HG02798 (cell line): Measurements from ENCODE around the gene TP53.
A peak's percentile ranks its signal among the peaks of the same experiment; 100 is the strongest.

Source experiments
- ATAC-seq: cut with Tn5 transposase; IDR thresholded peaks from one replicate; pipeline ENCODE4 v1.9.1; 2021; ENCODE audit warnings: mild to moderate bottlenecking; ENCODE audit not compliant: unreplicated experiment, poor library complexity

The TP53 gene

GRCh38 chr17:7707858-7708750 is 20.8 kb upstream of the TP53 start:
- no peak for ATAC-seq

DNA sequence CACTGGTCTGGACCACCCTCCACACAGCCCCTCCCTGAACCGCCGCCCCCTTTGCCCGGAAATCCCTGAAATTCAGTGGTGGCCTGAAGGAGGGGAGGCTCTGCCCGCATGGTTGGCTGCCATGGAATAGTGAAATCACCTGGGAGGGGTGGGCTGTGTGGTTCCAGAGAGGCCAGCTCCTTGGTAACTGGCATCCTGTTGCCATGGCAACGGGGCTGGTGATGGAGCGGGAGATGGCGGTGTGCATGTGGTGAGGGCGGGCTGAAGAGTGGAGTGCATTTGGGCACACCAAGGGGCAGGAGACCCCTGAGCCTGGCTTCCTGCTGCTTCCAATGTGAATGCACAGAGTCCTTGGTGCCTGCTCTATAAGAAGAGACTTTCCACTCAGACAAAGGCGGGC is 20.2 kb upstream of the TP53 start:
- ATAC-seq: no peak

DNA sequence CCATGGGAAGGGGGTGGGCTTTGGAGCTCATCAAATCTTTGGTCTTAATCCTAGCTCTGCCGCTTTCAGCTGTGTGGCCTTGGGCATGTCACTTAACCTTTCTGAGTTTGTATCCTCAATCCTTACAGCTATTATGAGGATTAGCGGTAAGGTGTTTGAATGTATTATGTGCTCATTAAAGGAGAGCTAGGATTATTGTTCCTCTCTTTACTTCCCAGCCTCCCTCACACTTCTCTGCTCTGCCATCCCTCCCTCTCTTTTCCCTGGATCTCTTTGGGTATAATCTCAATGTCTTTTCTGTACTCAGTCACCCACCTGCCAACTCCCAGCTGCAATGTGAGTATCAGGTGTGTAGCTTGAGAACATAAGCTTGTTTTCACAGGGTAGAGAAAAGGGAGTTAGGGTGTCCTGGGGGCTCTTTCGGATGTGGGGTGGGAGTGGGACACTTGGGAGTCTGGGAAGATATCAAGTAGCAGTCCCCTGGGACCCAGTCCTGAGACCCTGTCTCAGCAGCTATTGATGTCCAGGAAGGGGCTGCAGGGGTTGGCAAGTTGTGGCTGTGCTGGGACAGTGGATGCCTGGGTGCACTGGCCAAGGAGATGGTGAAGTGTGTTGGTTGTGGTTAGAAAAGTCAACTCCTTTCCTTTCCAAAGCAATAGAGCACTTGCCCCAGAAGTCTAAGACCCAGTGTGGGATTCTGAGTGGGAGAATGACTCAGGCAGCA is 19.5 kb upstream of the TP53 start:
- ATAC-seq: no peak

GRCh38 chr17:7705269-7706255 is 18.3 kb upstream of the TP53 start:
- no peak for ATAC-seq

DNA sequence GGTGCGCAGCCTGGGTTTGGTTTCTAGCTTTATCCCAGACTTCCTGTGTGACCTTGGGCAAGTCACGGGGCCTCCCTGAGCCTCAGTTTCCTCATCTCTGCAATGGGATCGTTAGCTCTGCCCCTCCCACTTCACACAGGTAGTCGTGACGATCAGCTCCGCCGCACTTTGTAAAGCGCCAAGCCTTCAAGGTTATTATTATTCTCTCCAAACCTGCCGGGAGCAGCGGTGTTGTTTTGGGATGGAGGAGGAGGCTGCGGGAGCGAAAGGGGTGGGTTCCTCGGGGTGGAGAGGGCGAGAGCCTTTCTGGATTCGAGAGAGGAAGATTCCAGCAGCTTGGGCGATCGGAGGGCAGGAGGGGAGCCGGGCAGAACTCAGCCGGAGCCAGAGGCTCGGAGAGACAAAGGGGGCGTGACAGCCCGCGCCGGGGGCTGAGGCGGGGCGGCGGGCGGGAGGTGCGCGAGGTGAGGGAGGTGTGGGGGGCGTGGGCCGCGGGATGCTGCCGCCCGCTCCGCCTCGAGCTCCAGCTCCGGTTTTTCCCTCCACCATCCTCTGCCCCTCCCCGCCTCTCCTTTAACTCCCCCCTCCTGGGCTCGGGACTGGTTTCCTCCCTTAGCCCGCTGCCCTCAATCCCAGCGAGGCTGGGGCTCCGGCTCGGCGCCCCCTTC is 17.4 kb upstream of the TP53 start, which contains the start of gene EFNB3:
EFNB3 (plus strand) TSS at position 602 of the 668 bp plus-strand sequence. CDS start 397 bp downstream, outside the sequence.
- no peak for ATAC-seq

GRCh38 chr17:7703584-7704479 is 16.5 kb upstream of the TP53 start:
- no peak for ATAC-seq

- ATAC-seq: no peak
Observed at GRCh38 chr17:7702776-7703175, 15.5 kb upstream of the TP53 start.

DNA sequence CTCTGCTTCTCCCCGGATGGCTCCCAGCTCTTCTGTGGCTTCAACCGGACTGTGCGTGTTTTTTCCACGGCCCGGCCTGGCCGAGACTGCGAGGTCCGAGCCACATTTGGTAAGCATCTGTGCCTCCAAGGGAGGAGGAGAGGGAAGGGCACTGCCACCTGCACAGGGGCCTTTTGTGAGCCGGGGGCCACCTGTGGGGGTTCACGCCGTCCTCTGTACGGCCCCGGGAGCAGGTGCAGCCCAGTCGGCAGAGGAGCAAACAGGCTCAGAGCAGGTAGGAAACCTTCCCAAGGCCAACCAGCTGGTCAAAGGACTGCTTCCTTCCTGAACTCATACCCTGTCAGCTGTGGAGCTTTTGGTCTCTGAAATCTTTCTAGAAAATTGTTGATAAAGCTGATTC is 14.4 kb upstream of the TP53 start:
- no peak for ATAC-seq

DNA sequence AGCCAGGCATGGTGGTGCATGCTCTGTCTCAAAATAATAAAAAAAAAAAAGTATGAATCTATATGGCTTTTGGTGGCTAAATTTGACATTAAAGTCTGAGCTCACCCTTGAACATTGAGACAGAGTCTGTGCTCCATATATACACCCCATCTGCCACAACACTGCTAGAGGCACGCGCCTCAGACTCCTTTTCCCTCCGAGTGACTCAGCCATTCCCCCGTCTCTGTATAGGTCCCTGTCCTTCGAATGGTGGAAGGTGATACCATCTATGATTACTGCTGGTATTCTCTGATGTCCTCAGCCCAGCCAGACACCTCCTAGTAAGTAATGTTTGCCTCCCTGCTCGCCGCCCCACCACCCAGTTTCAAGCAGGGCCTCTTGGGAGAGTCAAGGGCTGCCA is 13.2 kb upstream of the TP53 start:
- no peak for ATAC-seq

GRCh38 chr17:7697828-7698588 is 10.7 kb upstream of the TP53 start:
- ATAC-seq: no peak

- no peak for ATAC-seq
Observed at GRCh38 chr17:7695586-7695985, 8.3 kb upstream of the TP53 start.

DNA sequence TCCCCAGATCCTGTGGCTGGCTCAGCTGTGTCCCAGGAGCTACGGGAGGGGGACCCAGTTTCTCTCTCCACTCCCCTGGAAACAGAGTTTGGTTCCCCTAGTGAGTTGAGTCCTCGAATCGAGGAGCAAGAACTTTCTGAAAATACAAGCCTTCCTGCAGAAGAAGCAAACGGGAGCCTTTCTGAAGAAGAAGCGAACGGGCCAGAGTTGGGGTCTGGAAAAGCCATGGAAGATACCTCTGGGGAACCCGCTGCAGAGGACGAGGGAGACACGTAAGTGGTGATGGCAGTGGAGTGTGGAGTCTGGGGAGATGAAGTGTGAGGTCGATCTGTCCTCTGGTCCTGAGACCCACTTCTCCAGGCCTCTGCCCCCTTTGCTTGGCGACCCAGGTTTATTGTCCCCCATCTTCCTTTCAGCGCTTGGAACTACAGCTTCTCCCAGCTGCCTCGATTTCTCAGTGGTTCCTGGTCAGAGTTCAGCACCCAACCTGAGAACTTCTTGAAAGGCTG is 1.6 kb upstream of the TP53 start:
- no peak for ATAC-seq

- ATAC-seq: peak; percentile 77
Observed at GRCh38 chr17:7687908-7688807, 868 bp upstream of the TP53 start, which contains the start of gene WRAP53. TSS of gene WRAP53 (plus strand) at chr17:7688477. CDS start at chr17:7688649, 172 bp downstream.

- peak; percentile 60 for ATAC-seq
Observed at GRCh38 chr17:7686222-7687071, 843 bp downstream of the TP53 start.

- ATAC-seq: peak; percentile 63
Observed at GRCh38 chr17:7685533-7686221, 1.6 kb downstream of the TP53 start.
